IPS-NIHi7 (cell line): ENCODE results near the gene EIF3D.
A peak's percentile ranks its signal among the peaks of the same experiment; 100 is the strongest.

Source experiments
- DNase-seq: peaks from one replicate; pipeline ENCODE4 v3.0.0; 2012; ENCODE audit warnings: mixed read lengths; ENCODE audit errors: extremely low spot score

Gene EIF3D

GRCh38 chr22:36506637-36507517 lies 22.1 kb downstream of the EIF3D start, which contains the start of gene FOXRED2:
Gene FOXRED2, minus strand, starts transcription at chr22:36507040. Its CDS starts 618 bp downstream, at chr22:36506422.
- DNase-seq: peak; percentile 97

DNA sequence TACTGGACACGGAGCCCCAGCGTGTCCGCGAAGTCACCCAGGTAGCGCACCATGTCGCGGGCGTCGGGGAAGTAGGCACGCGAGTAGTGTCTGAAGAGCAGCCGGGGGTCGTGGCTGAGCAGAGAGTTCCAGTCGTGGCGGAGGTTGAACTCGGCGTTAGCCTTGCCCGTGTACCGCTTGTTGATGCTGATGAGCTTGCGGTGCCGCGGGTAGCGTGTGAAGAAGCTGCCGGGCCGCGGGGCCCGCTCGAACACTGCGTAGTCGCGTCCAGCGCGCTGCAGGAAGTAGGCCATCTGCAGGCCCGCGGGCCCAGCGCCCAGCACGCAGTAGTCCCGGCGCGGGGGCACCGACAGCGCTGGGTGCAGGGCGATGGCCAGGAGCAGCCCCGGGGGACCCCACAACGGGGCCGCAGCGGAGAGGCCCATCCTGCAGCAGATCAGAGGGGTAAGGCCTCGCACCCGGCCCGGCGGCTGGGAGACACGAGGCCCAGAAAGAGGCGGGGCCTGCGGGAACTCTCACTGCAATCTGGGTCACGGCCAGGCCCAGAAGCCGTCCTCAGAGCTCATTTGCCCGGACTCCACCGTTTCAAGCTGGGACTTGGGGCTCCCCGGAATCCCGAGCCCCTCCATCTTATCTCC lies 22.8 kb downstream of the EIF3D start:
- no peak for DNase-seq

- DNase-seq: no peak
Observed at GRCh38 chr22:36497910-36498665, 30.9 kb downstream of the EIF3D start.

DNA sequence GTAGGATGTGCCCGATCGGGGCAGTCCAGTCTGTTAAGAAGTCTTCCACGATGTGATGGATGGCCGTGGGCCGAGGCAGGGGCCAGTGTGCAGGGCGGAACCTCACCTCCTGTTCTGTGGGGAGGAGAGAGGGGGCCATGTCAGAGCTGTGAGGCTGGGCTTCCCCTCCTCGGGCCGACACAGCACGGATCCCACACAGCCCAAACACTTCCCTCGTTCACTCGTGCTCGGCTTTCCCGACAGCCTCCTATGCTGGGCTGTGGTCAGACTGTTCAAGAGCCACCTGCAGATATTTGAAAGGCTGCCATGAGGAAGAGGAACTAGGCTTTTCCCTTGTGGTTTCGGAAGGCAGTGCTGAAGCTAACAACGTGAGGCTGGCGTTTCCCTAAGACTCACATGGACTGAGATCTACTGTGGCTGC lies 35.3 kb downstream of the EIF3D start:
- DNase-seq: no peak

- DNase-seq: no peak
Observed at GRCh38 chr22:36492109-36492508, 36.9 kb downstream of the EIF3D start.

DNA sequence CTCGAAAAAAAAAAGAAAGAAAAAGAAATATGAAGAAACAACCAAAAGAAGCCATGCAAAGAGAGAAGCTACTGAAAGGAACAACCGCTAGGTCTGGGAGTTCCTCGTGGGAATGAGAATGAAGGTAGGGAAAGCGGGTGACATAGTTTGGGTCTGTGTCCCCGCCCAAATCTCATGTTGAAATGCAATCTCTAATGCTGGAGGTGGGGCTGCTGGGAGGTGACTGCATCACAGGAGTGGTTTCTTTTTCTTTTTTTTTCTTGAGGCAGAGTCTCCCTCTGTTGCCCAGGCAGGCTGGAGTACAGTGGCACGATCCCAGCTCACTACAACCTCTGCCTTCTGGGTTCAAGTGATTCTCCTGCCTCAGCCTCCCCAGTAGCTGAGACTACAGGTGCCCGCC lies 37.8 kb downstream of the EIF3D start:
- DNase-seq: no peak

DNA sequence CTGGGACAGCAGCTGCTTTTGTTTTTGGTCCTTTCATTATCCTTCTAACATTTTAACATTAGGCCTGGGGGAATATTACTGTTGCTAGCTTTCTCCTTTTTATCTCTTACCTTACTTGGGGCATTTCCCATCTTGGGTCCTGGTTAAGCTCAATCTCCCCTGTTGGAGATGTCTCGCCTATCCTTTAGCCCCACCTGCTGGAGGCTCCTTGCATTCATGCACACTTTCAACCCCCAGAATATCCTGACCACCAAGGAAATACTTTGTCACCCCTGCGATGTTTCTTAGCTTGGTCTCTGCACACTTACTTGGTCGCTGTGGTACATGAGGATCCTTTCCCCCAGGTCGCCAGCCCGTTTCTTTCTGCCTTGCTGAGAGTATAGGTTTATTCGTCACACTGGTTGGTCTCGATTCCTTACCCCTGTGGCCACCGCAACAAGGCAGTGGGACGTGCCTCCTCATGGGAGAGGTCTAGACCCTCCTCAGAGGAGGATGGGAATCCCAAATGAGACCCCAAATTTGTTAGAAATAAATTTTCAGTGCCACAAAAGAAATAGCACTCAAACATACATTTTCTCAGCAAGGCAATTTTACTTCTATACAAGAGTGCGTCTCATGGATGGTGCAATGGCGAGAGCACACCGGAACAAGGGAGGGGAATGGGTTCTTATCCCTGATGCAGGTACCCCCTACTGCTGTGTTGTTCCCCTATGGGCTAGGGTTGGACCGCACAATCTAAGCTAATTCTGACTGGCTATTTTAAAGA lies 42.2 kb downstream of the EIF3D start:
- DNase-seq: peak; percentile 50

- peak; percentile 95 for DNase-seq
Observed at GRCh38 chr22:36481393-36482168, 47.4 kb downstream of the EIF3D start, which contains the start of gene TXN2. Gene TXN2, minus strand, starts transcription at chr22:36481640. Its CDS starts 803 bp downstream, at chr22:36480837.

DNA sequence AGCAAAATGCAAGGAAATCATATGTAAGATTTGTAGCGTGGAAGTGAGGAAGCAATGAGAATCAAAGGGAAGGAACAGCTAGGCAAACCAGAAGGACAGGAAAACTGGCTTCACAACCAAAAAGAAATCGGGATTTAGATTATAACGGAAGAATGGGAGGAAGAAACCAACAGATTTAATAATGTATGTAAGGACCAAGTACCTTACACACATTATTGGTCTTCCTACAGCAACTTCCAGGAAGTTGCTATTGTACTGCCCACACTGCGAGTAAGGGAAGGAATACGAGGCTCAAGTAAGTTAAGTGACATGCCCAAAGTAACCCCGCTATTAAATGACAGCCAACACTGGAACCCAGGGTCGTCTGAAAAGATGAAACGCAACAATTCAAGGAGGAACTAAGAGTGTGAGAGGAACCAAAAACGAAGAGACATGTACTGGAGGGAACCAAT lies 48.0 kb downstream of the EIF3D start:
- no peak for DNase-seq

- no peak for DNase-seq
Observed at GRCh38 chr22:36478966-36479365, 50.0 kb downstream of the EIF3D start.

DNA sequence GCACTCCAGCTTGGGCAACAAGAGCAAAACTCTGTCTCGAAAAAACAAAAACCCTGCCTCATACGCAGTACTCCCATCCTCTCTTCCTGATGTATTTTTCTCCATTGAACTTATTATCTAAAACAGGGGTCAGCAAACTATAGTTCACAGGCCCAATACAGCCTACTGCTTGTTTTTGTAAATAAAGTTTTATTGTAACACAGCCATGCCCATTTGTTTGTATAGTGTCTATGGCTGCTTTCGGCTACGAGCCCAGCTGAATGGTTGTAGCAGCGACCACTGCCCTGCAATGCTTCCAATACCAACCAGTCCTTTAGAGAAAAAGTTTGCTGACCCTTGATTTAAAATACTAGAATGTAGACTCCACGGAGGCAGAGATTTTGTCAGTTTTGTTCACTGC lies 53.6 kb downstream of the EIF3D start:
- DNase-seq: no peak

DNA sequence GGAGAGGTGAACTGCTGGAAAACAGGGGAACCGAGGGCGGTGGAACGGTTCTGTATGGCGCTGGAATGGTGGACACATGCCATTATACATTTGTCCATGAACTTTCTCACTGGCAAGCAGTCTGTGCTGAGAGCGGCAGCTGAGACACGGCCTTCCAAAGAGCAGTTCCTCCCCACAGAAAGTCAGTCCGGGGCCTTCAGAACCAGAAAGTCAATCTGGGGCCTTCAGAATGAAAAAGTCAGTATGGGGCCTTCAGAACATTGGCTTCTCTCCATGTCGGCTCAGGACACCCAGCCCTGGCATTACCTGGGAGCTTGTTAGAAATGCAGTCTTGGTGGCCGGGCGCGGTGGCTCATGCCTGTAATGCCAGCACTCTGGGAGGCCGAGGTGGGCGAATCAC lies 56.3 kb downstream of the EIF3D start:
- DNase-seq: no peak

GRCh38 chr22:36471341-36471821 lies 57.6 kb downstream of the EIF3D start:
- DNase-seq: no peak

DNA sequence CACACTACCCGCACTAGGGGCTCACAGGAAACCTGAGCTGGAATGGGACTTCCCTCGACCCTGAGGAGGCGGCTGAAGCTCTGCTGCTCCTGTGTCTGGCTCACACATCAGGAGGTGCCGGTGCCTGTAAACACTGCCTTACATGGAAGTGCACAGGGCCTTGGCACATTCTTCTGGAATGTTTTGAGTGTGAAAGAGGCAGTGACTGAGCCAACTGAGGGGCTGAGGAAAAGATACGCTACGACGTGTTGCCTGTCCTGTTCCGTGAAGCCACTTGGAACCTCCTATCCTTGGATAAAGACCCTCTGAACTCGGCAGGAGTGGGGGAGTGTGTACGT lies 58.0 kb downstream of the EIF3D start:
- DNase-seq: no peak

DNA sequence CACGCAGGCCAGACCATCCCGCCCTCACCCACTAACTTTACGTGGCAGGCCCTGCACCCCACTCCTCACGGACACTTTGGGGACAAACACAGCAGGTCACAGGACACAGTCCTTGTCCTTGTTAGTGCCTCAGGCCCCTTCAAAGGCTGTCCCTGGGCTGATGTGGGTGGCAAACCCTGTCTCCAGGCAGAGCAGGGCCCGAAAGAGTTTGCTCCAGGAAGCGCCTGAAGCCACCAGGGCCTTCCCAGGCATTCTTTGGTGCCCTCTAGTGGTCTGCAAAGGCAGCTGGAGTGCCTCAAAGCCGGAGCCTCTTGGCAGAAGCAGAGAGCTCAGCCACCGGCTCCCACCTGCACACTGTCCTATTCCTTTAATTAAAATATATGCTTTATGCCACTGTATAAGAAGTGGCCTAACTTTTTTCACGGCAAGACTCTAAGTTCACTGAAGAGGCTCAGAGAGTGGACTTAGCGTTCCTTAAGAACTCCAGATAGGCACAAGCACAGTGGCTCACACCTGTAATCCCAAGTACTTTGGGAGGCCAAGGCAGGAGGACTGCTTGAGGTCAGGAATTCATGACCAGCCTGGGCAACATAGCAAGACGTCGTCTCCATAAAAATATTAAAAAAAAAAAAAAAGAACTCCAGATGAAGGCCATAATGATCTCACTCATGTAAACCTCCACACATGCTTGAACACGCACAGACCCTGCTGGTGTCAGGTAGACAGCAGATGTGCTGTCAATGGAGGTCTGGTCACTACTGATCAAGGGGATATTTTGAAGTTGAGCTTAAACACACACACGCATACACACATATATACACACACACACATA lies 58.6 kb downstream of the EIF3D start:
- peak; percentile 87 for DNase-seq

DNA sequence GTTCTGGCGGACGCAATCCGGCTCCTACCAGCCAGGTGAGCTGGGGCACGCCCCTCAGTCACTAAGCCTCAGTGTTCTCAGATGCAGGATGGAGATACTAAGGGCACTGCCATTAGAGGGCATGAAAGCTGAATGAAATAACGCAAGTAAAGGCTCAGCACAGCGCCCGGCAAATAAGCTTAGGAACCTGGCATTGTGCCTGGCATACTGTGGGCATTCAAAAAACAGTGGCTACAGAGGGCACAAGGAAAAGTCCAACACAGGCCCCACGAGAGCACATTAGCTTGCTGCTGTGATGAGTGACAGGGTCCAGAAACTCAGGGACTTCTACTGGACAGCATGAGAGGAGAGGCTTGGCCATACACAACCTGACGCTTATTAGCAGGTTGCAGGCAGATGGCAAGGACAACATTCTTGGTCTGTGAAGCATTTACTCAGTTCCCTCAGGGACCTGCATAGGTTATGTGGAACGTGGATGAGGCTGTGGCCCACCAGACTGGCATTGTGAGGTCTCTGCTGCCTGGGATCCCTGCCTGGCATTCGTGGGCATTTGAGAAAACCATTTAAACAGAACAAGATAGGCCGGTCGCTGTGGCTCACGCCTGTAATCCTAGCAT lies 59.8 kb downstream of the EIF3D start:
- DNase-seq: no peak

DNA sequence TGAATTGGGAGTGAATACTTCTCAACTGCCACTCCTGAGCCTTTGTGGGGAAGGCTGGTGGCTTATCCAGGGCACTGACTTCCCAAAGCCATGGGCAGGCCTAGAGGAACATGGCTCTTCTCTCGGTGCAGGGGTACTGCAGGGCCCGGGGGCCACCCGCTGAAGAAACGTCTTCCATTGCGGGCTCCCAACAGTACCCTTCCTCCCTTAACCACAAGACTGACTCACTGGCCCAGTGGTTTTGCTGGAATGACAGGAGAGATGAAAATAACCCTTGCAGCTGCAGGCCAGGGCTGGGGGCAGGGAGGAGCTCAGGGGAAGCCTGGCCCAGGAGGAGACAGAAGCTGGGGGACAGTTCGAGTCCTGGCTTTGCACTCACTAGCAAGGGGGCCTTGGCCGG lies 61.0 kb downstream of the EIF3D start:
- DNase-seq: no peak

GRCh38 chr22:36467042-36467810 lies 61.7 kb downstream of the EIF3D start:
- DNase-seq: no peak
